NCI-H2196 (cell line): Measurements from ENCODE around the gene LMBRD2.
"Not testable (repeated sequence)": the region's sequence is repeated elsewhere in the genome, so short reads cannot be mapped to it uniquely, and the experiment has no call there.

Source experiments
- DNase-seq: peaks from one replicate; lab custom pipeline; 2025; ENCODE audit not compliant: unreplicated experiment; lab: John Stamatoyannopoulos, UW

The LMBRD2 gene

DNA sequence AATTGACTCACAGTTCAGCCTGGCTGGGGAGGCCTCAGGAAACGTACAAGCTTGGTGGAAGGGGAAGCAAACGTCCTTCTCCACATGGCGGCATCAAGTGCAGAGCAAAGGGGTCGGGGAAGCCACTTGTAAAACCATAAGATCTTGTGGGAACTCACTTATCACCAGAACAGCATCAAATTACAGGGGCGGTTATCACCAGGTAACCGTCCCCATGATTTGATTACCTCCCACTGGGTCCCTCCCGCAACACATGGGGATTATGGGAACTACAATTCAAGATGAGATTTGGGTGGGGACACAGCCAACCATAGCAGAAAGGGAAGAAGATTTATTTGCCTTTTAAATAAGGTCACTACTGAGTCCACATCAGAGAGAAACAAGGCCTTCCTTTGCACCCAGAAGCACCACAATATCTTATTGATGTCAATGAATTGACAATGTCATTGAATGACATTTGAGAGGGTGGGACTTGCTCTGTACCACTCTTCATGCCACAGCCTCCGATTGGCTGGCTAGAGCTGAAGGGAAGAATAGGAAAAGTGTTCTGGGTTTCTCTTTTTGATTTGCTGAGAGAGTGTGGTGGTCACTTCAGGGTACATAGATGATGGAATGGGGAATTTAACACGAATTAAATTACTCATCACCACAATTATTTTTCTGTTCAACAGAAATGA is 11.3 kb upstream of the LMBRD2 start:
- no peak for DNase-seq

DNA sequence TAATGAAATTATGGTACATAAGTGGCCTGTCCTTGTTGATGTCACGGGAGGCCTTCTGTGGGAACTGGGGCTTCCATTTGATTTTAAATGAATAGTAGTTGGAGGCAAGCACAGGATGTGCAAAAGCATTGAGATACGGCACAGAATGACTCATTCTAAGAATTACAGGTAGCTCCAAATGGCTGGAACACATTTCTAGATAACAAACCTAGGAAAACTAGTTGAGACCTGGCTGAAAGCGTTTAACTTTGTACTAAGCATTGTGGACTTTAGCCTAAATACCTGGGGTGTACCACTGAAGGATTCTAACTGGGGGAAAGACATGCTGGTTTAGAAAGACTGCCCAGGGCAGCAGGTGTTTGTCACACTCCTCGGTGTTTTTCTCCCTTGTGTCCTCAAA is 9.7 kb upstream of the LMBRD2 start:
- no peak for DNase-seq

DNA sequence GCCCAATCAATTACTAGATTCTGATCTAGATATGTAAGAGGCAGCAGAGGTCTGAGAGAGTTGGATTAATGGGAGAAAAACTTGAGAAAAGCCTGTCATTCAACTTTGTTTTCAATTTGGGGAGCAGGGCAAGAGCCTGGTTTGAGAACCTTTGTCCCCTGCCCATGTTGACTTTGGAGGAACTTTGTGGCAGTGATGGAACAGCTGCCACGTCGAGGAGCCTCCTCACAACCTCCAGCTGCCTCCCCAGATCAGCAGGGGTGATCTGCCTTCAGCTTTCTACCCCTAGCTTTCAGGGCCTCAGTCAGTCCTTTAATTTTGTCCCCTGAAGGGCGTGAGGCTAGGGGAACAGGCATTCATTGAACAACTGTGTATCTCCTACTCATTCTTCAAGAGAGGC is 8.9 kb upstream of the LMBRD2 start:
- DNase-seq, result no peak

DNA sequence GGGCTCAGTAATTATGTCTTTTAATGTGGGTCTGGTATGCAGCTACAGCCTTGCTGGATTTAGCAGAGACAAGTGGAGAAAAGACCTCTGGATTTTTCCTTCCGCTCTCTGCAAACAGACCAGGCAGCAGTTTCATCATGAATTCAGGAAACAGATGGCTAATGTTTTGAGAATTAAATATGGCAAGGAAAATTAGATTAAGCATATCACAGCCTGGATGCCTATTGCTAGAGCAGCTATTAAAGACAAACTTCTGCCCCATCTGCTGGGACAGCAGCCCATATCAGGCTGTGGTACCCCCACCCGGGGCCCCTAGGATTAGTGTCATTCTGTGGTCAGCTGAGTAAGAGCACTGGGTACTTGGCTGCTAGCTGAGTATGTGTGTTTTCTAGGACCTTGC is 6.5 kb upstream of the LMBRD2 start:
- no peak for DNase-seq

DNA sequence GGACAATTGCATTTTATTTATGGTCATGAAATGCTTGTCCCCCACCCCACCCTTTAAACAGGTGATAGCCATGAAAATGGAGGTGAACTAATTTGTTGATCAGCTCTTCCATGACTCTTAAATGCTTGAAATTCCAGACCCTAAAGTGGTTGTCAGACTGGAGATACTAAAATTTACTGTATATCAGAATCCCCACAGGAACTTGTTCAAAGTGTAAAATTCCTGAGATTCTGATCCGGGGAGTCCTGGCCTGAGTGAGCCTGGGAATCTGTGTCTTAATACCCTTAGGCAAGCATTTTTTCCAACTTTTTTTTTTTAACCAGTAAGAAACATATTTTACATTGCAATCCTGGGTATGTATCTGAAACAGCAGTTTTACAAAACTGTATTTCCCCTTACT is 4.9 kb upstream of the LMBRD2 start:
- DNase-seq, result no peak

DNA sequence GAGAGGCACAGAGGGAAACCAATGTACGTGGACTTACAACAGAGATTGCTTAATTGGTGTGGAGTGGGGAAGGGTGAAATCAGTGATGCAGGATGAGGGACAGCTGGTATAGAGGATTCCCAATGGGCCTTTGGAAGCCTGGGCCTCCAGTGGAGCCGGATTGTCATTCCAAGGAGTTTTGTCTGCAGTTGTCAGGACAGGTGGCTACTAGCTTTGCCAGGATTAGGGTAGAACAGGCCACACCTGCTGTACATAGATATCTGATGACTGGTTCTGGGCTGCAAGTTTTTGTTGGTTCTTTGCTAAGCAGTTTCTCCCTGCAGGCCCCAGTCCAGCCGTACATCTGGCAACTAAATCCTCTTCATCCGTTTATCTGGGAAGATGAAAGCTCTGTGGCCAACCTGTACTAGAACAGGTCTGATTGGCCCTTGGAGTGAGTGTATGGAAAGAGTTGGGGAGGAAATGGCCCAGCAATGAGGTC is 4.5 kb upstream of the LMBRD2 start:
- DNase-seq, result no peak

DNA sequence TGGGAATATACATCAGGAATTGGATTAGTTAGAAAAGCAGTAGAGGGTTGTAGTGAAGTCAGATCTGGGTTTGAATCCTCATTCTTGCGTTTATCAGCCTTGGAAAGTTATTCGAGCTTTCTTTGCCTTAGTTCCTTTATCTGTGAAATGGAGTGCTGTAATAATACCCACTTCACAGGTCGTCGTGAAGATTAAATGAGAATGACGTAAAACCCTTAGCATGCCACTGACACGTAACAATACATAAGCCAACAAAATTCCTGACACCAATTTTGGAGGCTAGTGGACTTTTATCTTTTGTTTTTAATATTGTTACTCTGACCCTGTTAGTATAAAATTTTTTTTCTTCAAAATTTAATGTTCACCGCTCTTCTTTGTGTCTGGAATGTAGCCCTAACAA is 3.6 kb upstream of the LMBRD2 start:
- DNase-seq, result no peak

DNA sequence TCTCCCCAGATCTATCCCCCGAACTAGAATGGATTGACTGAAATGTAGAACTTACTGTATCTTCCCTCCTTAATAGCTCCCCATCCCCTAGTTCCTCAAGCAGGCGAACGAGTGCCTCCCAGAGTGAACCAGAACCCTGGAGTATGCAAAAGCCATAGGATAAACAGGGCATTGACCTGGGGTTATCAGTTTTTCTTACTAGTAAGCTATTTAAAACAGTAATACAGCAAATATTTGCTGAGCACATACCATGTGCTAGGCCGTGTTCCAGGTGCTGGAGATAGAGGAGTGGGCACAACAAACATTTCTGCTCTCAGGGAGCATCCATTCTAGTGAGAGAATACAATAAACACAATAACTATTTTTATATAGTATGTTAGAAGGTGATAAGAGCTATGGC is 2.0 kb upstream of the LMBRD2 start:
- DNase-seq, result no peak

DNA sequence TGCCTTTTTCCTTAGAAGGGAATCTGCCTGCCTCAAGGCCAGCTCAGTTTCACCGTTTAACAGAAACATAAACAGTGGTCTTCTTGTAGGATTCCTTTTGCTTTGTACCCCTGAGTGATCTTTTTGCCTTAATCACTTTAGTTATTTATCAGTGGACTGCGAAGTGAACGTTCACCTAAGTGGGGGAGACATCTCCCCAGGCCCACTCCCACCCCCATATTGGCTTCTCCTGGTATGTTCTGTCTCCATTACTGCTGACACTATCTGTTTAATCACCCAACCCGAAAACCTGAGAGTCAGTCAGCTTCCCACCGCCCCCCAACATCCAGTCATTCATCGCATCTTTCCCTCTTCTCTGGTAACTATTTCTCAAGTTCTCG is 1.6 kb upstream of the LMBRD2 start:
- DNase-seq, result no peak

DNA sequence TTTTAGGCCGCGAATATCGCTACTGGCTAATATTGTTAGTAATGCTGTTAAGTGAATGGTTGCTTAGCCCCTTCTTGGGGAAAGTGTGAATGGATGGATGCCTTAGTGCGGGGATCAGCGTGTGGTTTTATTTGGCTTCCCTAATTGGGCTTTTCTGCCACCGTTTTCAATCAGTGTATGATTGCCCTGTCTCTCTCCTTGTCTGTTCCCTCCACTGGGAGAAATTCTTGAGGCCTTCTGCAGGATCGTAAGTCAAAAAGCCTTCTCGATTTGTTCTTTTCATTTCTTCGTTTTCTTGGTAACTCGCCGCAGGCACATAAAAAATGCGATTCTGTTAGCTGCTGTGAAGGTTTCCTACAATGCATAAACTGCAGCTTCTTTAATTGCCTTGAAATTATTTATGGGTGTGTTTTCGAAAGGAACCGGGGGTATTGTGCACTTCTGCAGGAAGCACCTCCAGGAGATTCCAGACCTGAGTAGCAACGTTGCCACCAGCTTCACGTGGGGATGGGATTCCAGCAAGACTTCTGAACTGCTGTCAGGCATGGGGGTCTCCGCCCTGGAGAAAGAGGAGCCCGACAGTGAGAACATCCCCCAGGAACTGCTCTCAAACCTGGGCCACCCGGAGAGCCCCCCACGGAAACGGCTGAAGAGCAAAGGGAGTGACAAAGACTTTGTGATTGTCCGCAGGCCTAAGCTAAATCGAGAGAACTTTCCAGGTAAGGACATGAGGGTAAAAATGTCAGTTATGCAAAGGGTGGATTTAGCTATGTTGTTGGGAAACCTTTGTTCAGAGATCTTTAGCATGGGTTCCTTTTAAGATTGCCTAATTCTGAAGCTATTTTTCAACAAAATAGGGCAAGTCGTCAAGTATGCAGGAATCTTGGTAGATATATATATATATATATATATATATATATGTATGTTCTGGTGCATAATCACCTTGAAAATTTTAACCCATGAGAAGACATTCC is 924 bp upstream of the LMBRD2 start:
- no peak for DNase-seq

DNA sequence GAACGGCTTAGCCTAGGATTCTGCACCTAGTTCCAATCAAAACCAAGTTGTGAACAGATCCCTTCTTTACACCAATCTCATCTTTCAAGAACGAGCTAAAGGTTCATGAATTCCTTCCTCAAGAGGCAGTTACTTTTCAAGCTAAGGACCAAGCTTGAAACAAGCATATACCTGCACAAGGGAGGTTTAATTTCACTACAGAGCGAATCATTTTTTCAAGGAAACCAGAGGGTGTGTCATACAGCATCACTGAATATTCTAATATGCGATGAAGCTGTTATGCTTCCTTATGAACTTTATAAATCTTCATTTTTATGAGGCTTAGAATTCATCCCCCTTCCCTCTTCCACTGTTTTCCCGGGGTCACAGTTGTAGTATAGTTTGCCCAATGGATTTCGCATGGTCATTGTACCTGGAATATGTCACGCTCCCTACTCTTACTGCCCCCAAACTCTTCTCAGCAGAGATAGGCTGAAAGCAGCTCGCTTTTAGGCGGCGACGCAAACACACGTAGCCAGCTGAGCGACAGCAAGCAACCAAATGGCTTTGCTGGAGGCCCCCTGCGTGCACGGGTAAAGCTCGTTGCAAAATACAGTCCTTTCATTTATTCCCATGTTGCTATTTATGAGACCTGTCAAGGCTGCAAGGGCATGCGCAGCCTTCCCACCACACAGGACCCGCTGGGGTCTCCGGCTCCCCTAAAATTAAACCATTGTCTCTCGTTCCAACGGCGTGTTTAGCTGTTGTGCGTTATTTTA is 832 bp downstream of the LMBRD2 start:
- DNase-seq, result peak; percentile 65

DNA sequence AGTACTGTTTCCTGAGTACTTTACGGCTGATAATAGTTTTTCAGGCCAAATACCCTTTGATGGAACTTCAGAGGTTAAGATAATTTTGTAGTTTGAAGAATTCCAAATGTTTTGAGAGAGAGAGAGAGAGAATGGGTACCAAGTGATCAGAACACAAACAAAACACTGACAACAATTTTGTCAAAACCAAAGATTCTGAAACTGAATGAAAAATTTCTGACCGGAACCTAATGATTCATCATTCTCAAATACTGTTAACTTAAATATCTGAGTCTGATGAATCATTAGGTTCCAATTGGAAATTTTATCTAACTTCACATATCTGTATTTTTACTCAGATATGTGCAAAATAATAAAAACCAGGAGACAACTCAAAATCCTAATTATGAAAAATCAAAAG is 4.0 kb downstream of the LMBRD2 start:
- DNase-seq, result no peak

DNA sequence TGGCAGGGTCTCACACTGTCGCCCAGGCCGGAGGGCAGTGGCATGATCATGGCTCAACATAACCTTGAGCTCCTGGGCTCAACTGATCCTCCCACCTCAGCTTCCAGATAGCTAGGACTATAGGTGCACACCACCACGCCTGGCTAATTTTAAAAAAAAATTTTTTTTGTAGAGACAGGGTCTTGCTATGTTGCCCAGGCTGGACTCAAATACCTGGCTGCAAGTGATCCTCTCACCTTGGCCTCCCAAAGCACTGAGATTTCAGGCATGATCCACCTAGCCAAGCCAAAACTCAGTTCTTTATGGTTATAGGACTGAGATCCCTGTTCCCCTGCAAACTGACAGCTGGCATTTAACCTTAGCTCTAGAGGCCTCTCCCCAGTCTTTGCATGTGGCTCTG is 5.3 kb downstream of the LMBRD2 start:
- DNase-seq, result no peak

DNA sequence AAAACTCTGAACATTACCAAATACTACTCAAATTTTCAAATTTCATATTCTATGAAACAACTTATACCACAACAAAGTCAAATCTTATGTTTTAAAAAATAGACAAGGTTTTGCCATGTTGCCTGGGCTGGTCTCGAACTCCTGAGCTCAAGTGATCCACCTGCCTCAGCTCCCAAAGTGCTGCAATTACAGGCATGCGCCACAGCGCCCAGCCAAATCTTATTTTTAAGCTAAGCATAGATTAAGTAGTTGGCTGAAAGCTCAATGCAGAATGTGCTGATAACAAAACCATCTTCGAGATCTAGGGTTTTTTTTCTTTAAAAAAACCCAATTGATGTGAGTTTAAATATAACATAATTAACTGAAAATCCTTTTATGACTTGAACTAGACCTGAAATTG is 6.4 kb downstream of the LMBRD2 start:
- DNase-seq, result no peak

DNA sequence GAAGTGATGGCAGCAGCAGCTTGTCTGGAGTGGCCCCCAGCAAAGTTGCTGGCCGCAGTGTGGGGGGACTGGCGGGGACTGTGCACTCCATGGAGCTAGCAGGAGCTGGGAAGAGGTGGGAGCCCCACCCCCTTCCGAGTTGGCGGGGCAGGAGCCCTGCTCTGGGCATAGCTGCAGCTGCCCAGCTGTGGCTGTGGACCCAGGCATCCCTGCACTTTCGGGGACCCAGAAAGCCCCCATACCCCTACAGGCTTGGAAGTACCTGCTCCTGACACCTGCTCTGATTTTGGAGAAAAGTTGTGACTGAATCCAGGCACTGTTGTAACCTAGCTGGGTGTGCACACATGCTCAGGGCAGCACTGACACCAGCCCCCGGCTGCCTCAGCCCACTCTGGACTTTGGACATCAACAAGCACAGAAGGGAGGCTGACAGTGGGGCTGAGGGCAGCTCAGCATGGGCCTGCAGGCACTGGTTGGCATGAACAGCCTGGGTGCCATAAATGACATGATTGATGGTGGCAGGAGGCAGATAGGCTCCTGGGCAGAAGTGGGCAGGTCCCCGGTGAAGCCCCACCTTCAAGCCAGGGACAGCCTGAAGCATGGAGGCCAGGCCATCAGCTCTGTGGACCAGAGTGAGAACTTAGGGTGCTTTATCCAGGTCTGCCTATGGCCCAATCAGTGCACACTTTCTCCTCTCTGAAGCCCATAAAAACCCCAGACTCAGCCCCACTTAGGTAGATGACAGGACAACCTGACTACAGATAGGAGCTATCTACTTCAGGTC is 12.6 kb downstream of the LMBRD2 start:
- DNase-seq, result no peak

DNA sequence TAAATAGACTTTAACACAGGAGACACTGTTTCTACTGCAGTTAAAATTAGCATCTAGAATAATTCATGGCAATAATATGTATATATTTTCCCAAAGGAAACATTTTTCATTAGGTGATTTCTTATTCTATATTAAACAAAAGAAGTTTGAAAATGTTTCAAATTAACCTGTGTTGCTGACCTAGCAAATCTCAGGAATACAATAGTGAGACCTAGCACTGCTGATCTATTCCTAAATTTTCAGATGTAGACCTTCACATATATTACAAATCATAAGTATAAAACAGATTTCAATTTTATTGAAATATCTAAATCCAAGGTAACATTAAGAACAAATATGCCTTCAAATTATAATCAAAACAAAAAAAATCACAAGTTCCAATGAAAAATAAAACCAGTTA is 15.1 kb downstream of the LMBRD2 start:
- no peak for DNase-seq

DNA sequence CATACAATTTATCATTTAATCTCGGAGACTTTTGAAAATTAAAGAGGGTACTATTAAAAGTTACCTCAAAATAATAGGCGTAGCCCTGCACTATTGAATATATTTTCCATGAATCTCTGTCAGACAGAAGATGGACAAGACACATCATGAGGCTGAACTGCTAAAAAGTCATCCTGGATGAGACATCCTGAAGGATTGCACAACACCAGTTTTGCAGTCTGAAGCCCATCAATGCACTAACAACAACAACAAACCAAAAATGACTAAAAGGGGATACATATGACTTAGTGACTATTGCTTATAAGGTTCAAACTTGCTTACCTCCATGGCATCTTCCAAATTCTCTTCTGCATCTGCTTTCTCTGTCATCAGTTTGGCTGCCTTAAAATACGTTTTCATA is 15.7 kb downstream of the LMBRD2 start:
- no peak for DNase-seq

DNA sequence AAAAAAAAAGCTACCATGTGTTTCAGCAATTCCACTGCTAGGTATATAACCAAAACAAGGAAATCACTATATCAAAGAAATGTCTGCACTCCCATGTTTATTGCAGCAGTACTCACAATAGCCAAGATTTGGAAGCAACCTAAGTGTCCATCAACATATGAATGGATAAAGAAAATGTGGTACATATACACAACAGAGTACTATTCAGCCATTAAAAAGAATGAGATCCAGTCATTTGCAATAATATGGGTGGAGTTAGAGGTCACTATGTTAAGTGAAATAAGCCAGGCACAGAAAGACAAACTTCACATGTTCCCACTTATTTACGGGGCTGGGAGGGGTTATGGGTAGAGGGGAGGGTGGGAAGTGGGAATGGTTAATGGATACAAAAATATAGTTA is 18.7 kb downstream of the LMBRD2 start:
- not testable (repeated sequence) for DNase-seq

DNA sequence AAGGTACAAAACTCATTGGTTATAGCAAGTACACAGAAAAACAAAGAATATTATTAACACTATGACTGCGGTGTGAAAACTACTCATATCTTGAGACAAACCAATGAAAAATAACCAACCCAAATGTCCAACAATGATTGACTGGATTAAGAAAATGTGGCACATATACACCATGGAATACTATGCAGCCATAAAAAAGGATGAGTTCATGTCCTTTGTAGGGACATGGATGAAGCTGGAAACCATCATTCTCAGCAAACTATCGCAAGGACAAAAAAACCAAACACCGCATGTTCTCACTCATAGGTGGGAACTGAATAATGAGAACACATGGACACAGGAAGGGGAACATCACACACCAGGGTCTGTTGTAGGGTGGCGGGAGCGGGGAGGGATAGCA is 22.0 kb downstream of the LMBRD2 start:
- not testable (repeated sequence) for DNase-seq

DNA sequence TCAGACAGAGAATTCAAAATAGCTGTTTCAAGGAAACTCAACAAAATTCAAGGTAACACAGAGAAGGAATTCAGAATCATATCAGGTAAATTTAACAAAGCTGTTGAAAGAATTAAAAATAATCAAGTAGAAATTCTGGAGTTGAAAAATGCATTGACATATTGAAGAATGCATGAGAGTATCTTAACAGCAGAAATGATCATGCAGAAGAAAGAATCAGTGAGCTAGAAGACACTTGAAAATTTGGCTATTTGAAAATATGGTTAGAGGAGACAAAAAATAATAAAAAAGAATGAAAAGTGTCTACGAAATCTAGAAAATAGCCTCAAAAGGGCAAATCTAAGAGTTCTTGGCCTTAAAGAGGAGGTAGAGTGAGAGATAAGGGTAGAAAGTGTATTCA is 22.9 kb downstream of the LMBRD2 start:
- no peak for DNase-seq

DNA sequence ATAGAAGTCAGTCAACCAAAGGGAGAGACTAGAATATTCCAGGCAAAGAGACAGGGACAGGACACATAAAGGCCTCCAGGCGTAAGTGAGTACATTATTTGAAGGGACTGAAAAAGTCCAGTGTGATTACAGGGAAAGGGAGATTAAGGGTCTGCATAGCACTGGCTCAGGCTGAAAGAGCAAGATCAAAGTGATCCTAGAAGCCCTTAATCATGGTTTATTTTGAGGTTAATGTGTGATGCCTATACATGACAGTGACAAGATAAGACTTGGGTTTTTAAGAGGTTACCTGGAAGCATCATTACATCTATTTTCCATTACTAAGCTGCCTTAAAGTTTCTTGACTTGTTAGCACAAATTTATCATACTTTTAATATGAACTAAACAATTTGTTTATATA is 25.8 kb downstream of the LMBRD2 start:
- no peak for DNase-seq
